H1 (cell line): ENCODE measurements around the gene CNNM1. TPM values are rescaled to one million over a fixed set of nuclear protein-coding genes. Genes with fewer than 3 reads are reported as not detected.

Experiments used
- KDM1A ChIP-seq: fragments of 200-600, 300-600 bp; sonication (generic); IDR thresholded peaks from 2 replicates; pipeline ENCODE4 v1.7.1; 2016; ENCODE audit warnings: mild to moderate bottlenecking, low read length, borderline replicate concordance
- NANOG ChIP-seq: IDR thresholded peaks from 2 replicates; pipeline ENCODE4 v1.6.1; 2011; ENCODE audit warnings: low read length, low read depth, mild to moderate bottlenecking, inconsistent platforms; ENCODE audit not compliant: insufficient read depth, poor library complexity, severe bottlenecking
- POU5F1 ChIP-seq: IDR thresholded peaks from 2 replicates; pipeline ENCODE4 v1.6.1; 2011; ENCODE audit warnings: low read depth, mild to moderate bottlenecking, low read length, moderate library complexity
- polyA plus RNA-seq, 7 experiments: library from polyadenylated mRNA; depleted of rRNA in 3 of 7; stranded (reverse) in 5 of 7; unstranded in 2 of 7; fragments of >200 nt in 5 of 7; fragments of 200-250 nt in 2 of 7; gene quantifications; 1 replicate in 5 of 7; 2 replicates in 1 of 7; 4 replicates in 1 of 7; pipeline versions ENCODE4 v1.2.1 to v1.2.3, GENCODE V29; 2011 to 2013; ENCODE audit warnings: missing spikeins in 2 of 7, mixed read lengths in 2 of 7
- total RNA-seq: library from RNA; stranded (reverse); fragmentation: NEBNext Ultra II Directional; extraction: Animal tissue kit (Norgen Biotek cat#: 25700); gene quantifications from 2 replicates; pipeline ENCODE4 v1.2.1, GENCODE V29; 2021
- TF ChIP-seq, protein P1 (sequence below): IDR thresholded peaks from 2 replicates; pipeline ENCODE4 v1.6.1; 2011; ENCODE audit warnings: low read length, improper control_type of control experiment

CNNM1 gene
- total and polyA plus RNA-seq, 2 of the 8 experiments (the other 6 are each of a cell fraction or from before 2014, with no cell fraction given): 0.74 to 0.92 TPM

DNA sequence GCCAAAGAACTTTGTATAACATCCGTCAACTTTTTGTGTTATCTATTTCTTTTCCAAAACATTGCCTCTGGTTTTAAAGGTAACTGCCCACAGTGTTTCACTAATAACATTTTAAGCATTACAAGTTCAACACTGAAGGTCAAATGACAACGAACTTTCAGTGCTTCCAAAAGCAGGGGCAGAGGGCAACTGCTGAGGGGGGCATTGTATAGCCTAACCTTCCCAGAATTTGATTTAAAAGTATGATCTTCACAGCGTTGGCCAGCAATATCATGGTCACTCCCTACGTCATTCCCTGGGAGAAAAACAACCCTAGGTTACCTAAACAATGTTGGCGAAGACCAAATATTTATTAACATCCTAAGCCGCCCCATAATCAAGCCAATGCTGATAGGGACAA lies 103.7 kb downstream of the CNNM1 start (continued):
- TF ChIP-seq KDM1A: no peak
- TF ChIP-seq, protein P1, sequence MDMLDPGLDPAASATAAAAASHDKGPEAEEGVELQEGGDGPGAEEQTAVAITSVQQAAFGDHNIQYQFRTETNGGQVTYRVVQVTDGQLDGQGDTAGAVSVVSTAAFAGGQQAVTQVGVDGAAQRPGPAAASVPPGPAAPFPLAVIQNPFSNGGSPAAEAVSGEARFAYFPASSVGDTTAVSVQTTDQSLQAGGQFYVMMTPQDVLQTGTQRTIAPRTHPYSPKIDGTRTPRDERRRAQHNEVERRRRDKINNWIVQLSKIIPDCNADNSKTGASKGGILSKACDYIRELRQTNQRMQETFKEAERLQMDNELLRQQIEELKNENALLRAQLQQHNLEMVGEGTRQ: no peak
- TF ChIP-seq NANOG: no peak
- TF ChIP-seq POU5F1: no peak
